Measurements from ENCODE around the gene CCDC88A.
"Not testable (repeated sequence)": the region's sequence is repeated elsewhere in the genome, so short reads cannot be mapped to it uniquely, and the experiment has no call there.

Gene CCDC88A

GRCh38 chr2:55282110-55282917 is 137.3 kb downstream of the CCDC88A start:
- DNase-seq: peak; percentile 92

- not testable (repeated sequence) for DNase-seq
Measured at GRCh38 chr2:55280851-55281546, 138.7 kb downstream of the CCDC88A start.

- not testable (repeated sequence) for DNase-seq
Measured at GRCh38 chr2:55279859-55280424, 139.7 kb downstream of the CCDC88A start.

DNA sequence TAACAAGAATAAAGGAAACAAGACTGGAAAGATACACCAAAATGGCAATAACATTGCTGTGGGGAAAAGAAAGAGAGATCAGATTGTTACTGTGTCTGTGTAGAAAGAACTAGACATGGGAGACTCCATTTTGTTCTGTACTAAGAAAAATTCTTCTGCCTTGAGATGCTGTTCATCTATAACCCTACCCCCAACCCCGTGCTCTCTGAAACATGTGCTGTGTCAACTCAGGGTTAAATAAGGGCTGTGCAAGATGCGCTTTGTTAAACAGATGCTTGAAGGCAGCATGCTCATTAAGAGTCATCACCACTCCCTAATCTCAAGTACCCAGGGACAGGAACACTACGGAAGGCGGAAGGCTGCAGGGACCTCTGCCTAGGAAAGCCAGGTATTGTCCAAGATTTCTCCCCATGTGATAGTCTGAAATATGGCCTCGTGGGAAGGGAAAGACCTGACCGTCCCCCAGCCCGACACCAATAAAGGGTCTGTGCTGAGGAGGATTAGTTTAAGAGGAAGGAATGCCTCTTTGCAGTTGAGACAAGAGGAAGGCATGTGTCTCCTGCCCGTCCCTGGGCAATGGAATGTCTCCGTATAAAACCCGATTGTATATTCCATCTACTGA is 140.3 kb downstream of the CCDC88A start:
- DNase-seq: not testable (repeated sequence)

- no peak for DNase-seq
Measured at GRCh38 chr2:55277310-55277709, 142.3 kb downstream of the CCDC88A start.

- DNase-seq: not testable (repeated sequence)
Measured at GRCh38 chr2:55274346-55274745, 145.3 kb downstream of the CCDC88A start.

DNA sequence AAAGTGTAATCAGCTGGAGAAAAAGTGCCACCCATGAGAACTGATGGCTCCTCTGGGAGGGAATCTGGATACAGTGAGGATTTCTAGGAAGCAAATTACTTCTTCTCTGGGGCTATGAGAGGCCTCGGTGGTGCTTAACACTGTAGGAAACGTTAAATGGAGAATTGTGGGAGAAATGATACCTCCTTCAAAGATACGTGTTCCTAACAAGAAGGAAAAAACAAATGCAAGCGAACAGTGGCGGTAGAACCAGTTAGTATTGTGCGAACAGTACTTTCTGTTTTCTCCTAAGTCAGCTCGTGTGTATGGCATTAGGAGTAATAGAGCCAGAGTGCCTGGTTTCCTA is 150.0 kb downstream of the CCDC88A start:
- no peak for DNase-seq

DNA sequence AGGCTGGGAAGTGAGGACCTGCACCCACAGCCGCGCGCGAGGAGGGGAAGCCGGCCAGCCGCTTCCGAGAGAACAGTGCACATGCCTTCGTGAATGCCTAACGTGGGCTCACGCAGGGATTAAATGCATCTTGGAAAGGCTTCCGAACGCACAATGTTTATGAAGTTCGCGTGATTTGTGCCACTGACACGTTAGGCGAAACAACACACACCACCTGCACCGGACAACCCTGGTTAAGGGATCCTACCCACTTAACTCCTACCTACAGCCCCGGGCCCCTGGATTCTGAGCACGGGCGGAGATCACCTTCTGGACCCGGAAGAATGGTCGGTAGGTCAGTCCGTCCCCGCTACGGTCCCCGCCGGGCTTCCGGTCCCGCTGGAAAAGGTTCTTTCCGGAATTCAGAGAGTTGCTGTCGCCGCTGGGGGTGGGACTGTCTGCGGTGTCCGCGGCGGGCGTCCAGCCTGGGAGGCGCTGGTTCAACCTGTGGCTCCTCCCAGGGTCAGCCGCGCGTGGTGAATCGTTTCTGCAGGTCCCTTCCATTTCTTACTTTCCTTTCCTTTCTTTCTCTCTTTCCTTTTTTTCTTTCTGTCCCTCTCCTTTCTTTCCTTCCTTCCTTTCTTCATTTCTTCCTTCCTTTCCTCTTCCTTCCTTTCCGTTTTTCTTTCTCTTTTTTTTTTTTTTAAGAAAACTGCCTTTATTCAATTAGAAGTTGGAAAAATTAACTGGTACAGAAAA is 150.6 kb downstream of the CCDC88A start, which contains the start of gene MTIF2:
TSS of gene MTIF2 (minus strand) at position 325 of the 738 bp plus-strand sequence. CDS start 5,373 bp downstream, outside the sequence.
- peak; percentile 95 for DNase-seq

GRCh38 chr2:55268288-55268906 is 151.3 kb downstream of the CCDC88A start:
- DNase-seq: peak; percentile 23

DNA sequence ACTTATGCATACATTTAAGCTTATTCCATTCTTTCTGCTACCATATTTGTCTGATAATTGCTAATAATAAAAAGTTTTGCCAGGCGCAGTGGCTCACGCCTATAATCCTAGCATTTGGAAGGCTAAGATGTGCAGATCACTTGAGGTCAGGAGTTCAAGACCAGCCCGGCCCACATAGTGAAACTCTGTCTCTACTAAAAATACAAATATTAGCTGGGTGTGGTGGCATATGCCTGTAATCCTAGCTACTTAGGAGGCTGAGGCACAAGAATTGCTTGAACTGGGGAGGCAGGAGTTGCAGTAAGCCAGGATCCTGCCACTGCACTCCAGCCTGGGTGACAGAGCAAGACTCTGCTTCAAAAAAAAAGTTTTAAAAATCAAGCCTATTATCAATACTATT is 160.1 kb downstream of the CCDC88A start:
- DNase-seq: not testable (repeated sequence)

DNA sequence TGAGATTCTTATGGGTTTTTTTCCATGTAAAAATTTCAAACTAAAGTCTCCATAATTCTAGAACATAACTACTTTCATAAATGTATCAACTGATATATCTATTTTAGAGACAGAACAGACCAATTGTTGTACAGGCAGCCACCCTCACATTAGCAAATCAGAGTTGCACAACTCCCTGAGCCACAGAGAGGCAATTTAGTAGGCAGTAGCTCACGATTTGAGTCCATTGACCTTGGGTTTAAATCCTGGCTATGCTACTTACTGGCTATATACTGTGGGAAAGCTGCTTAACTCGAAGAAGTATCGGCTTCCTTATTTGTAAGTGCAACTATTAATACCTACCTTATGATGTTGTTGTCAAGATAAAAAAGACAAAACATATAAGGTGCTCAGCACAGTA is 166.8 kb downstream of the CCDC88A start:
- no peak for DNase-seq

- no peak for DNase-seq
Measured at GRCh38 chr2:55247025-55247424, 172.6 kb downstream of the CCDC88A start.

GRCh38 chr2:55245411-55245810 is 174.2 kb downstream of the CCDC88A start:
- DNase-seq: no peak

DNA sequence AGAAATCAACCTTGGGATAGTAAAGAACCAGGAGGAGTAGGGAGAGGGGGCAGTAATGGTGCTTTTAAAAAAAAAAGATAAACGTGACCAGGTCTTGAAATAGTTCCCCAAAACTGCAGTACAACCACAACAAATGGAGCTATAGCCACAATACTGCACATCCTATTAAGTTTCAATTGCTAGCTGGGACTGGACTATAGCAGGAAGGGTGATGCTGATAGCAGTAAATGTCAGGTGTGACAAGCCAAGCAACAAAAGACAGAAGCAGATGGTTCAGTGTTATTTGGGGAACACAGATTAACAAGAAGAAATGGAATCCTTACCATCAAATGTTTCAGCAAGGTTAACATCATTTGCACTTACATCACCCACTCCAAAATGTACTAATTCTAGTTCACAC is 177.0 kb downstream of the CCDC88A start:
- DNase-seq: no peak

- DNase-seq: not testable (repeated sequence)
Measured at GRCh38 chr2:55241582-55241981, 178.1 kb downstream of the CCDC88A start.

DNA sequence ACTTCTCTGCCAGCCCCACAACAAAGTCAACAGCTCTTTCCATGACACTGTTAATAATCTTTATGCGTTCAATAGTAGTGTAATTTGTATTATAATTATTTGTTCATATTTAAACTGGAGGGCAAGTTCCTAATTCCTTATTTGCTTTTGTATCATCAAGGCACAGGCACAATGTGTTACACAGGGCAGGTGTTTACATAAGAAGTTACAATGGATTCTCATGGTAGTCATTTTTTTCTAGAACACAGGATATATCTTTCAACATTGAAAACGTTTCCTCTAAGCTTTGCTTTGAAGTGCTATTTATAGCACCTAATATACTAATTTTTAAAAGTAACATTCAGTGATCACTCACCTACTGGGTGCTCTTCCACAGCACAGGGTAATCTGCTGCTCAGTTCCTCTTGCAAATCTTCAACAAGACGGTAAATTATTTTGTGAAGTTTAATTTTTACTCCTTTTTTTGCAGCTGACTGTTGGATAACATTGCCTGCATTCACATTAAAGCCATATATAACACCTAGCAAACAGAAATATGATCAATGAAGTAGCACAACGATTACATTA is 179.9 kb downstream of the CCDC88A start:
- no peak for DNase-seq

All from activated CD4-positive, alpha-beta T cell treated with anti-CD3 and anti-CD28 coated beads, Interleukin-10, Interleukin-2, amounts not matched to agents 100 ng/mL and 50 ng/mL, durations not matched to agents 16 hours and 8 hours (primary cell).